PC-9 (cell line): ENCODE measurements around the gene CTDP1. TPM values are rescaled to one million over a fixed set of nuclear protein-coding genes. Genes with fewer than 3 reads are reported as not detected.

ENCODE experiments used
- BruUV-seq: library from RNA; stranded (reverse); fragments of 400-500 nt; replicated peaks from 2 replicates; lab custom pipeline; 2021; lab: Mats Ljungman, UMichigan
- CTCF ChIA-PET: fragments of 300-600 bp; sonication (Branson Sonifier 250); formaldehyde crosslinking; loops from one replicate; lab custom pipeline; 2022; ENCODE audit warnings: antibody characterized with exemption; lab: Charles Lee
- POLR2A ChIA-PET: fragments of 300-600 bp; sonication (Branson Sonifier 250); formaldehyde crosslinking; loops from one replicate; lab custom pipeline; 2022; ENCODE audit warnings: antibody characterized with exemption; ENCODE audit not compliant: unreplicated experiment; lab: Charles Lee
- DNase-seq, 2 experiments: peaks; one replicate each; pipeline versions ENCODE4 v3.0.0 to v3.0.0-alpha.2; 2015 to 2022; ENCODE audit warnings: mixed read lengths in 1 of 2
- H2AFZ ChIP-seq: fragments of 200-600 bp; sonication (generic); 2 replicates; pipeline ENCODE4 v1.8.1; 2017; ENCODE audit warnings: antibody characterized with exemption
- H3F3A ChIP-seq: fragments of 200-600 bp; sonication (generic); 2 replicates; pipeline ENCODE4 v1.8.1; 2017; ENCODE audit warnings: antibody characterized with exemption, mild to moderate bottlenecking, low read depth; ENCODE audit not compliant: insufficient read depth
- H3K27ac ChIP-seq: fragments of 200-600 bp; sonication (generic); 2 replicates; pipeline ENCODE4 v1.6.1; 2016; ENCODE audit warnings: mixed run types
- H3K27me3 ChIP-seq: fragments of 200-600 bp; sonication (generic); 2 replicates; pipeline ENCODE4 v1.6.1; 2016; ENCODE audit warnings: low read depth, mixed run types; ENCODE audit not compliant: insufficient read depth
- H3K36me3 ChIP-seq: fragments of 200-600 bp; sonication (generic); 2 replicates; pipeline ENCODE4 v1.6.1; 2016; ENCODE audit warnings: low read depth, mixed run types
- H3K4me1 ChIP-seq: fragments of 200-600 bp; sonication (generic); replicated peaks from 2 replicates; pipeline ENCODE4 v1.6.1; 2016; ENCODE audit warnings: mixed run types; ENCODE audit not compliant: insufficient read depth
- H3K4me2 ChIP-seq: fragments of 200-600 bp; sonication (generic); 2 replicates; pipeline ENCODE4 v1.6.1; 2017; ENCODE audit warnings: mixed run types
- H3K4me3 ChIP-seq: fragments of 200-600 bp; sonication (generic); 2 replicates; pipeline ENCODE4 v1.6.1; 2016; ENCODE audit warnings: mixed run types
- H3K79me2 ChIP-seq: fragments of 200-600 bp; sonication (generic); 2 replicates; pipeline ENCODE4 v1.6.1; 2017; ENCODE audit warnings: low read depth, mixed run types
- H3K9me2 ChIP-seq: fragments of 200-600 bp; sonication (generic); 2 replicates; pipeline ENCODE4 v1.8.1; 2017; ENCODE audit warnings: mild to moderate bottlenecking; ENCODE audit not compliant: insufficient read depth
- H3K9me3 ChIP-seq: fragments of 200-600 bp; sonication (generic); 2 replicates; pipeline ENCODE4 v1.8.1; 2016; ENCODE audit warnings: low read depth; ENCODE audit not compliant: insufficient read depth
- H4K20me1 ChIP-seq: fragments of 200-600 bp; sonication (generic); 2 replicates; pipeline ENCODE4 v1.8.1; 2017; ENCODE audit not compliant: insufficient read depth
- CTCF ChIP-seq: fragments of 200-600 bp; sonication (generic); conservative IDR thresholded peaks from 2 replicates; pipeline ENCODE4 v1.6.1; 2017; ENCODE audit warnings: mixed run types, antibody characterized with exemption, mild to moderate bottlenecking, moderate library complexity
- EZH2 ChIP-seq: fragments of 200-600 bp; sonication (generic); IDR thresholded peaks from 2 replicates; pipeline ENCODE4 v1.8.0; 2017; ENCODE audit warnings: antibody characterized with exemption, low read depth
- intact Hi-C: fragments of 100-400 bp; cut with micrococcal nuclease; formaldehyde crosslinking; loops from one replicate; pipeline ENCODE4 v1.10.0; 2022; ENCODE audit not compliant: unreplicated experiment
- total RNA-seq: library from RNA; stranded (reverse); gene quantifications from 2 replicates; pipeline ENCODE4 v1.2.3, GENCODE V29; 2021

Gene CTDP1
- total RNA-seq, 1 experiment from 2014 or later = 16.0 TPM

- no peak for TF ChIP-seq EZH2
- TF ChIP-seq CTCF = no peak
- ChIA-PET CTCF (no interaction called here), POLR2A (no interaction called here)
- Histone ChIP-seq H3K79me2 (no peaks in the 10 kb centered on the region), H3K4me3 (no peak overlapping the region), H2AFZ (no peak overlapping the region), H3K9me3 (no peaks in the 10 kb centered on the region), H3K4me2 (no peak overlapping the region), H3K9me2 (no peaks in the 10 kb centered on the region), H3K27ac (no peak overlapping the region), H3K4me1 (no peaks in the 10 kb centered on the region), H3K36me3 (no peaks in the 10 kb centered on the region), H3K27me3 (peaks cover 74% of the 10 kb centered on the region), H3F3A (no peaks in the 10 kb centered on the region), H4K20me1 (no peaks in the 10 kb centered on the region)
- no peak for DNase-seq
- intact Hi-C loops = loop anchor here (1.0 to 10.0 kb wide), 2 partner anchors 120 to 265 kb away; no protein-coding TSS in a partner anchor
- no TSS peak for BruUV-seq
These were observed 34.9 kb upstream of the CTDP1 start for GRCh38 chr18:79644666-79645057.

- Histone ChIP-seq H3K4me3 (no peak overlapping the region), H2AFZ (no peak overlapping the region), H3K4me2 (no peak overlapping the region), H3K79me2 (no peaks in the 10 kb centered on the region), H3K27ac (no peak overlapping the region), H3K27me3 (peaks cover 74% of the 10 kb centered on the region), H3K4me1 (no peaks in the 10 kb centered on the region), H3K9me3 (no peaks in the 10 kb centered on the region), H3K9me2 (no peaks in the 10 kb centered on the region), H3K36me3 (no peaks in the 10 kb centered on the region), H4K20me1 (no peaks in the 10 kb centered on the region), H3F3A (no peaks in the 10 kb centered on the region)
- intact Hi-C loops = loop anchor here (10.0 kb wide), 1 partner anchor 121 kb away; no protein-coding TSS in a partner anchor
- POLR2A ChIA-PET = no interaction called here
- TF ChIP-seq CTCF = no peak
- no peak for TF ChIP-seq EZH2
- no TSS peak for BruUV-seq
- CTCF ChIA-PET = no interaction called here
- DNase-seq = no peak
These were observed 34.2 kb upstream of the CTDP1 start for GRCh38 chr18:79645291-79645983.

- no peaks in the 10 kb centered on the region for H3K79me2 ChIP-seq
- no peak overlapping the region for H3K27ac ChIP-seq
- H3K9me2 ChIP-seq = no peaks in the 10 kb centered on the region
- no peaks in the 10 kb centered on the region for H3K9me3 ChIP-seq
- no peak overlapping the region for H2AFZ ChIP-seq
- H3K36me3 ChIP-seq = no peaks in the 10 kb centered on the region
- H3K4me2 ChIP-seq = no peak overlapping the region
- intact Hi-C loops = loop anchor here (10.0 kb wide), 1 partner anchor 123 kb away; no protein-coding TSS in a partner anchor
- TF ChIP-seq CTCF = no peak
- H3K4me1 ChIP-seq = no peaks in the 10 kb centered on the region
- ChIA-PET POLR2A (no interaction called here), CTCF (interaction anchor here (0.6 kb wide), 1 partner anchor 110 kb away, joined by 3 read pairs; no protein-coding TSS in a partner anchor)
- H3K4me3 ChIP-seq = no peak overlapping the region
- DNase-seq = no peak
- H4K20me1 ChIP-seq = no peaks in the 10 kb centered on the region
- no TSS peak for BruUV-seq
- H3K27me3 ChIP-seq = peaks cover 76% of the 10 kb centered on the region
- H3F3A ChIP-seq = no peaks in the 10 kb centered on the region
These were observed 32.3 kb upstream of the CTDP1 start for GRCh38 chr18:79647307-79647706.
